Panc1 (cell line): ENCODE data around the gene PRR5. TPM values are rescaled to one million over a fixed set of nuclear protein-coding genes. Genes with fewer than 3 reads are reported as not detected.

Source experiments
- ATAC-seq: fragments of 200-7000 bp; cut with Tn5 transposase; 2 replicates; pipeline ENCODE4 v1.9.1; 2020; ENCODE audit warnings: mild to moderate bottlenecking, moderate library complexity
- BruUV-seq: library from RNA; stranded (reverse); fragments of 400-500 nt; replicated peaks from 2 replicates; lab custom pipeline; 2021; lab: Mats Ljungman, UMichigan
- CTCF ChIA-PET: fragments of 300-600 bp; sonication (Branson Sonifier 250); formaldehyde crosslinking; loops from one replicate; lab custom pipeline; 2022; ENCODE audit warnings: antibody characterized with exemption; lab: Charles Lee
- POLR2A ChIA-PET: fragments of 300-600 bp; sonication (Branson Sonifier 250); formaldehyde crosslinking; loops from one replicate; lab custom pipeline; 2022; ENCODE audit warnings: antibody characterized with exemption; lab: Charles Lee
- DNase-seq: peaks from one replicate; pipeline ENCODE4 v3.0.0-alpha.2; 2010; ENCODE audit warnings: low read depth, low spot score
- H3K27ac ChIP-seq: 2 replicates; pipeline ENCODE4 v1.5.1; 2011; ENCODE audit warnings: mild to moderate bottlenecking, low read length, inconsistent platforms
- H3K27me3 ChIP-seq: fragments of 200-500 bp; sonication (Bioruptor generic); 2 replicates; pipeline ENCODE4 v1.6.0; 2014; ENCODE audit warnings: low read length, inconsistent platforms; ENCODE audit not compliant: control insufficient read depth, insufficient read depth
- H3K36me3 ChIP-seq: fragments of 200-500 bp; sonication (Bioruptor generic); 2 replicates; pipeline ENCODE4 v1.5.1; 2014; ENCODE audit warnings: inconsistent platforms, mild to moderate bottlenecking, low read length, moderate library complexity; ENCODE audit not compliant: control insufficient read depth, insufficient read depth
- H3K4me1 ChIP-seq: 2 replicates; pipeline ENCODE4 v1.5.1; 2011; ENCODE audit warnings: inconsistent platforms, mild to moderate bottlenecking, low read length, moderate library complexity; ENCODE audit not compliant: control insufficient read depth, insufficient read depth
- H3K4me3 ChIP-seq, 2 experiments: 2 replicates each; pipeline ENCODE4 v1.5.1; 2011 to 2012; ENCODE audit warnings: low read depth in 2 of 2, low read length in 2 of 2, mild to moderate bottlenecking in 2 of 2, inconsistent platforms in 1 of 2, moderate library complexity in 1 of 2
- H3K9me3 ChIP-seq: fragments of 200-500 bp; sonication (Bioruptor generic); 2 replicates; pipeline ENCODE4 v1.5.1; 2014; ENCODE audit warnings: low read depth, mild to moderate bottlenecking, inconsistent platforms, low read length, moderate library complexity; ENCODE audit not compliant: control insufficient read depth, insufficient read depth
- POLR2AphosphoS5 ChIP-seq: IDR thresholded peaks from 2 replicates; pipeline ENCODE4 v1.6.1; 2012; ENCODE audit warnings: mild to moderate bottlenecking, low read depth, low read length, moderate library complexity
- SIN3A ChIP-seq: IDR thresholded peaks from 2 replicates; pipeline ENCODE4 v1.6.1; 2012; ENCODE audit warnings: low read depth, mild to moderate bottlenecking, low read length, moderate library complexity, borderline replicate concordance; ENCODE audit not compliant: insufficient read depth
- TCF7L2 ChIP-seq: IDR thresholded peaks from 2 replicates; pipeline ENCODE4 v1.6.1; 2011; ENCODE audit warnings: mild to moderate bottlenecking, low read depth, low read length, inconsistent platforms
- in situ Hi-C: cut with HindIII; loops from 2 replicates; pipeline ENCODE4 v1.10.0; 2016; ENCODE audit warnings: low sequenced_read_pairs, low pct_unique_long_range_greater_than_20kb
- intact Hi-C: fragments of 100-400 bp; cut with micrococcal nuclease; formaldehyde crosslinking; loops from one replicate; pipeline ENCODE4 v1.10.0; 2022; ENCODE audit not compliant: unreplicated experiment
- total RNA-seq: library from RNA; stranded (reverse); gene quantifications from one replicate; pipeline ENCODE4 v1.2.1, GENCODE V29; 2021; ENCODE audit not compliant: unreplicated experiment
- TF ChIP-seq, protein P1 (sequence below), 2 experiments: IDR thresholded peaks; 2 replicates each; pipeline ENCODE4 v1.6.1; 2011 to 2012; ENCODE audit warnings: low read depth in 2 of 2, control low read depth in 1 of 2, low read length in 1 of 2, mild to moderate bottlenecking in 1 of 2, moderate library complexity in 1 of 2; ENCODE audit not compliant: insufficient read depth in 1 of 2
- TF ChIP-seq, protein P2 (sequence below): fragments of 450-650 bp; IDR thresholded peaks from 2 replicates; pipeline ENCODE4 v1.5.1; 2017; ENCODE audit warnings: mild to moderate bottlenecking

PRR5 gene
- total RNA-seq, 1 experiment from 2014 or later, result 11.5 TPM

DNA sequence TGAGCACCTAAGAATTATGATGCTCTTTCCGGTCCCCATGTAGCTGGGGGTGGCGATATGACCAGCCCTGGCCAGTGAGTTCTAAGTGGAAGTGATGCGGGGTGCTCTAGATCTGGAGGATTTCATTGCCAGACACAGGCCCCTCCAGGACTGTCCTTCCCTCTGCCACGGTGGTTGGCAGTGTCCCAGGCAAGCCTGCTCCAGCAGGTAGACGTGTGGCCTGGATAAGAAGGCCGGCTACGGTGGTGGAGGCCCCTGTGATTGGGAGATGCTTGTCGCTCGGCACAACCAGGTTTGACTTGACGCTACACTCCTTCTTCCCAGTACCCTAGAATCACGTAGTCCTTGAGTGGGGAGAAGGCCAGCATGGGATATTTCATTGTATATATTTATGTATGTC is 41.2 kb downstream of the PRR5 start:
- no peaks in the 10 kb centered on the region for H3K9me3 ChIP-seq
- DNase-seq, result no peak
- no peaks in the 10 kb centered on the region for H3K4me1 ChIP-seq
- no peak overlapping the region for H3K27ac ChIP-seq
- no peaks in the 10 kb centered on the region for H3K36me3 ChIP-seq
- intact Hi-C loops, result no loop called here
- CTCF ChIA-PET, result interaction anchor here (0.6 kb wide), 1 partner anchor 287 kb away, joined by 3 read pairs; no protein-coding TSS in a partner anchor
- H3K27me3 ChIP-seq, result no peaks in the 10 kb centered on the region
- no peak overlapping the region for H3K4me3 ChIP-seq
- no peak for TF ChIP-seq SIN3A
- TF ChIP-seq POLR2AphosphoS5, result no peak
- TF ChIP-seq, protein P1, sequence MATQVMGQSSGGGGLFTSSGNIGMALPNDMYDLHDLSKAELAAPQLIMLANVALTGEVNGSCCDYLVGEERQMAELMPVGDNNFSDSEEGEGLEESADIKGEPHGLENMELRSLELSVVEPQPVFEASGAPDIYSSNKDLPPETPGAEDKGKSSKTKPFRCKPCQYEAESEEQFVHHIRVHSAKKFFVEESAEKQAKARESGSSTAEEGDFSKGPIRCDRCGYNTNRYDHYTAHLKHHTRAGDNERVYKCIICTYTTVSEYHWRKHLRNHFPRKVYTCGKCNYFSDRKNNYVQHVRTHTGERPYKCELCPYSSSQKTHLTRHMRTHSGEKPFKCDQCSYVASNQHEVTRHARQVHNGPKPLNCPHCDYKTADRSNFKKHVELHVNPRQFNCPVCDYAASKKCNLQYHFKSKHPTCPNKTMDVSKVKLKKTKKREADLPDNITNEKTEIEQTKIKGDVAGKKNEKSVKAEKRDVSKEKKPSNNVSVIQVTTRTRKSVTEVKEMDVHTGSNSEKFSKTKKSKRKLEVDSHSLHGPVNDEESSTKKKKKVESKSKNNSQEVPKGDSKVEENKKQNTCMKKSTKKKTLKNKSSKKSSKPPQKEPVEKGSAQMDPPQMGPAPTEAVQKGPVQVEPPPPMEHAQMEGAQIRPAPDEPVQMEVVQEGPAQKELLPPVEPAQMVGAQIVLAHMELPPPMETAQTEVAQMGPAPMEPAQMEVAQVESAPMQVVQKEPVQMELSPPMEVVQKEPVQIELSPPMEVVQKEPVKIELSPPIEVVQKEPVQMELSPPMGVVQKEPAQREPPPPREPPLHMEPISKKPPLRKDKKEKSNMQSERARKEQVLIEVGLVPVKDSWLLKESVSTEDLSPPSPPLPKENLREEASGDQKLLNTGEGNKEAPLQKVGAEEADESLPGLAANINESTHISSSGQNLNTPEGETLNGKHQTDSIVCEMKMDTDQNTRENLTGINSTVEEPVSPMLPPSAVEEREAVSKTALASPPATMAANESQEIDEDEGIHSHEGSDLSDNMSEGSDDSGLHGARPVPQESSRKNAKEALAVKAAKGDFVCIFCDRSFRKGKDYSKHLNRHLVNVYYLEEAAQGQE (IDR thresholded peaks at IDR 0.05; ENCODE audit: insufficient read depth in 1 of 2, low read depth in 2 of 2, low read length in 1 of 2), result no peak
- TF ChIP-seq TCF7L2, result no peak
- TF ChIP-seq, protein P2, sequence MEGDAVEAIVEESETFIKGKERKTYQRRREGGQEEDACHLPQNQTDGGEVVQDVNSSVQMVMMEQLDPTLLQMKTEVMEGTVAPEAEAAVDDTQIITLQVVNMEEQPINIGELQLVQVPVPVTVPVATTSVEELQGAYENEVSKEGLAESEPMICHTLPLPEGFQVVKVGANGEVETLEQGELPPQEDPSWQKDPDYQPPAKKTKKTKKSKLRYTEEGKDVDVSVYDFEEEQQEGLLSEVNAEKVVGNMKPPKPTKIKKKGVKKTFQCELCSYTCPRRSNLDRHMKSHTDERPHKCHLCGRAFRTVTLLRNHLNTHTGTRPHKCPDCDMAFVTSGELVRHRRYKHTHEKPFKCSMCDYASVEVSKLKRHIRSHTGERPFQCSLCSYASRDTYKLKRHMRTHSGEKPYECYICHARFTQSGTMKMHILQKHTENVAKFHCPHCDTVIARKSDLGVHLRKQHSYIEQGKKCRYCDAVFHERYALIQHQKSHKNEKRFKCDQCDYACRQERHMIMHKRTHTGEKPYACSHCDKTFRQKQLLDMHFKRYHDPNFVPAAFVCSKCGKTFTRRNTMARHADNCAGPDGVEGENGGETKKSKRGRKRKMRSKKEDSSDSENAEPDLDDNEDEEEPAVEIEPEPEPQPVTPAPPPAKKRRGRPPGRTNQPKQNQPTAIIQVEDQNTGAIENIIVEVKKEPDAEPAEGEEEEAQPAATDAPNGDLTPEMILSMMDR, result no peak
- in situ Hi-C loops, result no loop called here
- BruUV-seq, result no TSS peak
- no peak for ATAC-seq
- POLR2A ChIA-PET, result no interaction called here

DNA sequence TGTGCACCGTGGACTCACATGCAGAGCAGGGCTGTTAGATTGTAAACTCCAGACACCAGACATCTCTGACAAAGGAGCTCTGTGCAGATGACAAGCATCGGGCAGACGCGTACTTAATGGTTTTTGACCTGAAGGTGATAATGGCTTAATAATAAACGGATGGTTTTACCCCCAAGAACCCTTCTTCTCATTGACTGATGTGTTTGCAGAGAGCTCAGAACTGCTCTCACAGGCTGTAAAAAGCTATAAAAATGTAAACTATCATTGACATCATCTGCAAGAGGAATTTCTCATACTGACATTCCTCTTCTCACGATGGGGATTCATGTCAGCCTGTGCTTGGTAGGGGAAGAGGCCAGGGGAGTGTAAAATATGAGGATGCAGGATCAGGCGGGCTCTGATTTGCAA is 41.8 kb downstream of the PRR5 start:
- H3K36me3 ChIP-seq, result no peaks in the 10 kb centered on the region
- TF ChIP-seq, protein P1 (IDR thresholded peaks at IDR 0.05; ENCODE audit: insufficient read depth in 1 of 2, low read depth in 2 of 2, low read length in 1 of 2), result no peak
- TF ChIP-seq POLR2AphosphoS5 (no peak), TCF7L2 (no peak), SIN3A (no peak)
- TF ChIP-seq, protein P2, result no peak
- POLR2A ChIA-PET, result no interaction called here
- no peaks in the 10 kb centered on the region for H3K9me3 ChIP-seq
- H3K27me3 ChIP-seq, result no peaks in the 10 kb centered on the region
- no TSS peak for BruUV-seq
- H3K27ac ChIP-seq, result no peak overlapping the region
- ATAC-seq, result no peak
- H3K4me3 ChIP-seq, result no peak overlapping the region
- in situ Hi-C loops (no loop called here), intact Hi-C loops (no loop called here)
- H3K4me1 ChIP-seq, result no peaks in the 10 kb centered on the region
- DNase-seq, result no peak
- CTCF ChIA-PET, result interaction anchor here (0.6 kb wide), 1 partner anchor 287 kb away, joined by 3 read pairs; no protein-coding TSS in a partner anchor
